ENCODE results near the gene FGF10.

DNA sequence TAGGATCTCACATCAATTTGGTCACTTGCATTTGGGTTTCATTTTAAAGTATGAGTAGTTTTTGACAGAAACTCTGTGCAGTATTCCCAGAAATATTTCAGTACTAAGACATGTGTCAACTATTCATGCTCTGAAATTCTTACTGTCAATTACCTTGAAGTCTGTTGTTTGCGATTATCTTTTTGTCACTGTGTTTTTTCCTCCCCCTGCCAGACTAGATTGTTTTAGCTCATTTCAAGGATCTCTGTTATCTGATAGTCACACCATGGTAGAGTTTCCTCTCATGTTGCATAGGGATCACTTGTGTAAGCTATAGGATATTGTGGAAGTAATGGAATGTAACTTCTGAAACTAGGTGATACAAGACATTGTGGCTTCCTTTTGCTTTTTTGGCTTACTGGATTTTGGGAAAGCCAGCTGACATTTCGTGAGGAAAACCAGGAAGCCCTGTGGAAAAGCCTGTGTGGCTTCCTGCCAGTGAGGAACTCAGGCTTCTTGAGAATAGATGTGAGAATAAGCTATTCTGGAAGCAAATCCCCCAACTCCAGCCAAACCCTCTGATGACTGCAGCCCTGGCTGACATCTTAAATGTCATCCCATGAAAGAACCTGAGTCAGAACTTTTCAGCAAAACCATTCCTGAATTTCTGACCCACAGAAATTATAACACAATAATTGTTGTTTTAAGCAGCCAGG is 122.2 kb downstream of the FGF10 start:
- TF ChIP-seq, protein P1, sequence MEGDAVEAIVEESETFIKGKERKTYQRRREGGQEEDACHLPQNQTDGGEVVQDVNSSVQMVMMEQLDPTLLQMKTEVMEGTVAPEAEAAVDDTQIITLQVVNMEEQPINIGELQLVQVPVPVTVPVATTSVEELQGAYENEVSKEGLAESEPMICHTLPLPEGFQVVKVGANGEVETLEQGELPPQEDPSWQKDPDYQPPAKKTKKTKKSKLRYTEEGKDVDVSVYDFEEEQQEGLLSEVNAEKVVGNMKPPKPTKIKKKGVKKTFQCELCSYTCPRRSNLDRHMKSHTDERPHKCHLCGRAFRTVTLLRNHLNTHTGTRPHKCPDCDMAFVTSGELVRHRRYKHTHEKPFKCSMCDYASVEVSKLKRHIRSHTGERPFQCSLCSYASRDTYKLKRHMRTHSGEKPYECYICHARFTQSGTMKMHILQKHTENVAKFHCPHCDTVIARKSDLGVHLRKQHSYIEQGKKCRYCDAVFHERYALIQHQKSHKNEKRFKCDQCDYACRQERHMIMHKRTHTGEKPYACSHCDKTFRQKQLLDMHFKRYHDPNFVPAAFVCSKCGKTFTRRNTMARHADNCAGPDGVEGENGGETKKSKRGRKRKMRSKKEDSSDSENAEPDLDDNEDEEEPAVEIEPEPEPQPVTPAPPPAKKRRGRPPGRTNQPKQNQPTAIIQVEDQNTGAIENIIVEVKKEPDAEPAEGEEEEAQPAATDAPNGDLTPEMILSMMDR (IDR thresholded peaks at IDR 0.05), result no peak
- TF ChIP-seq POLR2A (IDR thresholded peaks at IDR 0.05), result no peak
